DMS114 treated with DMSO at 0.1 percent for 48 hours (cell line): ENCODE data around the gene COPS2.
"Not testable (repeated sequence)": the region's sequence is repeated elsewhere in the genome, so short reads cannot be mapped to it uniquely, and the experiment has no call there.

Experiments
- DNase-seq: peaks from one replicate; lab custom pipeline; 2025; ENCODE audit not compliant: unreplicated experiment; lab: John Stamatoyannopoulos, UW

COPS2 gene

GRCh38 chr15:49155110-49155833 lies at the start of gene COPS2:
COPS2 (minus strand) TSS chr15:49155599; CDS start chr15:49155578, 21 bp downstream.
- DNase-seq: peak; percentile 98

- DNase-seq: no peak
These were observed 44.9 kb upstream of the COPS2 start for GRCh38 chr15:49200347-49200746.

- no peak for DNase-seq
These were observed 44.3 kb upstream of the COPS2 start for GRCh38 chr15:49199666-49200065.

GRCh38 chr15:49196856-49197255 lies 41.5 kb upstream of the COPS2 start:
- DNase-seq: no peak

GRCh38 chr15:49191892-49192291 lies 36.5 kb upstream of the COPS2 start:
- DNase-seq: no peak

- DNase-seq: no peak
These were observed 35.2 kb upstream of the COPS2 start for GRCh38 chr15:49190586-49190985.

GRCh38 chr15:49189631-49190030 lies 34.2 kb upstream of the COPS2 start:
- DNase-seq: no peak

GRCh38 chr15:49188933-49189332 lies 33.5 kb upstream of the COPS2 start:
- DNase-seq: no peak

GRCh38 chr15:49187549-49188245 lies 32.3 kb upstream of the COPS2 start:
- DNase-seq: no peak

- no peak for DNase-seq
These were observed 30.1 kb upstream of the COPS2 start for GRCh38 chr15:49185473-49185872.

- not testable (repeated sequence) for DNase-seq
These were observed 28.3 kb upstream of the COPS2 start for GRCh38 chr15:49183741-49184140.

GRCh38 chr15:49182128-49182527 lies 26.7 kb upstream of the COPS2 start:
- no peak for DNase-seq

GRCh38 chr15:49179433-49180190 lies 24.2 kb upstream of the COPS2 start:
- DNase-seq: no peak

GRCh38 chr15:49178497-49178896 lies 23.1 kb upstream of the COPS2 start:
- DNase-seq: no peak

GRCh38 chr15:49175582-49176397 lies 20.4 kb upstream of the COPS2 start:
- not testable (repeated sequence) for DNase-seq

GRCh38 chr15:49174902-49175301 lies 19.5 kb upstream of the COPS2 start:
- no peak for DNase-seq

- no peak for DNase-seq
These were observed 16.4 kb upstream of the COPS2 start for GRCh38 chr15:49171790-49172189.

GRCh38 chr15:49169880-49170597 lies 14.6 kb upstream of the COPS2 start, which contains the start of gene GALK2:
GALK2 (plus strand) TSS chr15:49170247; CDS start chr15:49170323, 76 bp downstream.
- peak; percentile 56 for DNase-seq

GRCh38 chr15:49168016-49168415 lies 12.6 kb upstream of the COPS2 start:
- no peak for DNase-seq

GRCh38 chr15:49164865-49165264 lies 9.5 kb upstream of the COPS2 start:
- no peak for DNase-seq
